Hepatocyte (in vitro differentiated cells): ENCODE results near the gene SLC45A3.
"Not testable (repeated sequence)": the region's sequence is repeated elsewhere in the genome, so short reads cannot be mapped to it uniquely, and the experiment has no call there.

Experiments used
- EZH2 ChIP-seq: fragments of 200-600 bp; sonication (generic); IDR thresholded peaks from 2 replicates; pipeline ENCODE4 v1.6.1; 2016; ENCODE audit warnings: antibody characterized with exemption, mild to moderate bottlenecking, borderline replicate concordance
- EZH2phosphoT487 ChIP-seq: fragments of 200-600 bp; sonication (generic); IDR thresholded peaks from one replicate; pipeline ENCODE4 v1.6.1; 2018; ENCODE audit warnings: antibody characterized with exemption, mild to moderate bottlenecking, low read depth, moderate library complexity; ENCODE audit not compliant: unreplicated experiment, severe bottlenecking
- TF ChIP-seq, protein P1 (sequence below): fragments of 200-600 bp; sonication (generic); IDR thresholded peaks from 2 replicates; pipeline ENCODE4 v1.5.1; 2016; ENCODE audit warnings: antibody characterized with exemption, mild to moderate bottlenecking; ENCODE audit not compliant: poor library complexity

DNA sequence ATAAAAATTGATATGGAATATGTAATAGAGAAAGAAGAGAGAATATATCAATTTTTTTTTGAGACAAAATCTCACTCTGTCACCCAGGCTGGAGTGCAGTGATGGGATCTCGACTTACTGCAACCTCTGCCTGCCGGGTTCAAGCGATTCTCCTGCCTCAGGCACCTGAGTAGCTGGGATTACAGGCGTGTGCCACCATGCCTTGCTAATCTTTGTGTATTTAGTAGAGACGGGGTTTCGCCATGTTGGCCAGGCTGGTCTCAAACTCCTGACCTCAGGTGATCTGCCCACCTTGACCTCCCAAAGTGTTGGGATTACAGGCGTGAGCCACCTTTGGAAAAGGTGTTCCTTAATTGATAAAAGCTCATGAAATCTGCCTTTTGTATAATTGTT, 44.2 kb downstream of the SLC45A3 start:
- TF ChIP-seq, protein P1, sequence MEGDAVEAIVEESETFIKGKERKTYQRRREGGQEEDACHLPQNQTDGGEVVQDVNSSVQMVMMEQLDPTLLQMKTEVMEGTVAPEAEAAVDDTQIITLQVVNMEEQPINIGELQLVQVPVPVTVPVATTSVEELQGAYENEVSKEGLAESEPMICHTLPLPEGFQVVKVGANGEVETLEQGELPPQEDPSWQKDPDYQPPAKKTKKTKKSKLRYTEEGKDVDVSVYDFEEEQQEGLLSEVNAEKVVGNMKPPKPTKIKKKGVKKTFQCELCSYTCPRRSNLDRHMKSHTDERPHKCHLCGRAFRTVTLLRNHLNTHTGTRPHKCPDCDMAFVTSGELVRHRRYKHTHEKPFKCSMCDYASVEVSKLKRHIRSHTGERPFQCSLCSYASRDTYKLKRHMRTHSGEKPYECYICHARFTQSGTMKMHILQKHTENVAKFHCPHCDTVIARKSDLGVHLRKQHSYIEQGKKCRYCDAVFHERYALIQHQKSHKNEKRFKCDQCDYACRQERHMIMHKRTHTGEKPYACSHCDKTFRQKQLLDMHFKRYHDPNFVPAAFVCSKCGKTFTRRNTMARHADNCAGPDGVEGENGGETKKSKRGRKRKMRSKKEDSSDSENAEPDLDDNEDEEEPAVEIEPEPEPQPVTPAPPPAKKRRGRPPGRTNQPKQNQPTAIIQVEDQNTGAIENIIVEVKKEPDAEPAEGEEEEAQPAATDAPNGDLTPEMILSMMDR: not testable (repeated sequence)
- not testable (repeated sequence) for TF ChIP-seq EZH2phosphoT487, EZH2
